GM12878 (cell line): ENCODE measurements around the gene LRRK1. TPM values are rescaled to one million over a fixed set of nuclear protein-coding genes. Genes with fewer than 3 reads are reported as not detected.
A peak's percentile ranks its signal among the peaks of the same experiment; 100 is the strongest.

ENCODE experiments used
- ATAC-seq: fragments of 200-7000 bp; cut with Tn5 transposase; 3 replicates; pipeline ENCODE4 v1.9.1; 2020; ENCODE audit warnings: mild to moderate bottlenecking, moderate library complexity
- BruUV-seq: library from RNA; stranded (reverse); fragments of 400-500 nt; replicated peaks from 2 replicates; lab custom pipeline; 2021; lab: Mats Ljungman, UMichigan
- CTCF ChIA-PET: fragments of 300-600 bp; sonication (Branson Sonifier 250); formaldehyde crosslinking; extraction: SDS; loops from one replicate; lab custom pipeline; 2021; ENCODE audit warnings: inconsistent platforms; lab: Yijun Ruan, JAX
- POLR2A ChIA-PET: fragments of 350-600 bp; formaldehyde crosslinking; extraction: SDS; loops from one replicate; lab custom pipeline; 2021; ENCODE audit warnings: inconsistent platforms; lab: Charles Lee
- RAD21 ChIA-PET: fragments of 300-600 bp; sonication (Branson Sonifier 250); formaldehyde crosslinking; loops from one replicate; lab custom pipeline; 2023; ENCODE audit warnings: antibody characterized with exemption; ENCODE audit not compliant: unreplicated experiment; lab: Charles Lee
- SMC1A ChIA-PET: fragments of 300-600 bp; sonication (Branson Sonifier 250); formaldehyde crosslinking; loops from one replicate; lab custom pipeline; 2023; ENCODE audit not compliant: unreplicated experiment, uncharacterized antibody; lab: Charles Lee
- DNase-seq: peaks from one replicate; pipeline ENCODE4 v3.0.0-alpha.2; 2011; ENCODE audit warnings: low read depth, low spot score
- FAIRE-seq: peaks from 3 replicates; lab custom pipeline; 2011; peaks lifted over from hg19 to GRCh38; lab: Jason Lieb, UNC
- H2AFZ ChIP-seq: 2 replicates; pipeline ENCODE4 v1.6.0; 2011; ENCODE audit warnings: low read depth, low read length, control low read depth; ENCODE audit not compliant: control insufficient read depth
- H3K27ac ChIP-seq: 2 replicates; pipeline ENCODE4 v1.5.1; 2011; ENCODE audit warnings: control low read depth; ENCODE audit not compliant: control insufficient read depth, insufficient read depth
- H3K27me3 ChIP-seq, 2 experiments: replicated peaks in 1 of 2; 2 replicates each; pipeline versions ENCODE4 v1.6.0 to v1.6.1; 2011; ENCODE audit warnings: low read length in 1 of 2; ENCODE audit not compliant: control insufficient read depth in 2 of 2, insufficient read depth in 2 of 2
- H3K36me3 ChIP-seq, 2 experiments: 2 replicates each; pipeline ENCODE4 v1.5.1; 2011; ENCODE audit warnings: low read length in 1 of 2; ENCODE audit not compliant: control insufficient read depth in 2 of 2, insufficient read depth in 2 of 2
- H3K4me1 ChIP-seq: 2 replicates; pipeline ENCODE4 v1.6.1; 2011; ENCODE audit warnings: mild to moderate bottlenecking, low read length, moderate library complexity, mixed read lengths; ENCODE audit not compliant: control insufficient read depth, insufficient read depth
- H3K4me2 ChIP-seq: 2 replicates; pipeline ENCODE4 v1.6.0; 2011; ENCODE audit warnings: control low read depth; ENCODE audit not compliant: control insufficient read depth, insufficient read depth
- H3K4me3 ChIP-seq: fragments of 200-600 bp; sonication (generic); 2 replicates; pipeline ENCODE4 v1.5.1; 2016
- H3K79me2 ChIP-seq: 2 replicates; pipeline ENCODE4 v1.6.0; 2011; ENCODE audit warnings: low read length; ENCODE audit not compliant: control insufficient read depth, insufficient read depth
- H3K9ac ChIP-seq: 2 replicates; pipeline ENCODE4 v1.8.0; 2011; ENCODE audit warnings: low read length, control low read depth, mixed read lengths; ENCODE audit not compliant: control insufficient read depth, insufficient read depth
- H3K9me3 ChIP-seq: replicated peaks from 3 replicates; pipeline ENCODE4 v1.5.1; 2011; ENCODE audit warnings: mild to moderate bottlenecking, low read length; ENCODE audit not compliant: control insufficient read depth, insufficient read depth
- H4K20me1 ChIP-seq: 2 replicates; pipeline ENCODE4 v1.6.0; 2011; ENCODE audit not compliant: control insufficient read depth, insufficient read depth
- CBFB ChIP-seq: IDR thresholded peaks from 2 replicates; pipeline ENCODE4 v1.6.1; 2016; ENCODE audit warnings: antibody characterized with exemption, low read depth
- POLR2A ChIP-seq: IDR thresholded peaks from 2 replicates; pipeline ENCODE4 v1.6.1; 2011; ENCODE audit warnings: low read depth, mild to moderate bottlenecking, low read length
- WGBS: methylation state at CpG from one replicate; pipeline ENCODE4 v1.1.6; 2016; ENCODE audit warnings: low lambda C conversion rate; ENCODE audit not compliant: insufficient replicate concordance, insufficient coverage; ENCODE audit errors: missing lambda C conversion rate; 5-methylcytosine and 5-hydroxymethylcytosine counted together
- in situ Hi-C: fragments of 300-500 bp; cut with MboI; formaldehyde crosslinking; loops from 9 replicates; pipeline ENCODE4 v1.14.3; 2018; ENCODE audit warnings: mixed read lengths
- intact Hi-C: fragments of 100-400 bp; cut with micrococcal nuclease; formaldehyde crosslinking; loops from one replicate; pipeline ENCODE4 v1.14.2; 2022; ENCODE audit not compliant: unreplicated experiment
- polyA plus RNA-seq, 11 experiments: library from polyadenylated mRNA; depleted of rRNA in 4 of 11; unstranded in 6 of 11; stranded (reverse) in 5 of 11; fragments of >200 nt; fragmentation: Nextera tagmentation in 4 of 11; fragmentation: Illumina TruSeq in 1 of 11; extraction: Ambion mirVana in 4 of 11; extraction: Trizol in 1 of 11; gene quantifications; 1 replicate in 1 of 11; 2 replicates in 10 of 11; pipeline versions ENCODE4 v1.2.1 to v1.2.3, GENCODE V29; 2011 to 2016; ENCODE audit warnings: inconsistent platforms in 2 of 11, missing spikeins in 2 of 11, low read depth in 1 of 11
- total RNA-seq, 4 experiments: library from RNA; depleted of rRNA in 3 of 4; stranded (reverse); fragments of >200 nt in 3 of 4; fragmentation: Illumina TruSeq in 1 of 4; extraction: Trizol in 1 of 4; gene quantifications; 2 replicates each; pipeline versions ENCODE4 v1.2.1 to v1.2.3, GENCODE V29; 2013 to 2021
- TF ChIP-seq, protein P1 (sequence below): fragments of 150-350 bp; IDR thresholded peaks from 2 replicates; pipeline ENCODE4 v1.6.1; 2016; ENCODE audit warnings: low read depth, low read length
- TF ChIP-seq, protein P2 (sequence below): IDR thresholded peaks from 2 replicates; pipeline ENCODE4 v1.6.1; 2012; ENCODE audit warnings: mild to moderate bottlenecking, low read depth, low read length
- TF ChIP-seq, protein P3 (sequence below): fragments of 450-650 bp; IDR thresholded peaks from 2 replicates; pipeline ENCODE4 v1.6.1; 2016; ENCODE audit warnings: mild to moderate bottlenecking, moderate library complexity, borderline replicate concordance
- TF ChIP-seq, protein P4 (sequence below): fragments of 150-350 bp; IDR thresholded peaks from 2 replicates; pipeline ENCODE4 v1.6.1; 2014; ENCODE audit warnings: mild to moderate bottlenecking, low read depth, low read length

LRRK1 gene
- total and polyA plus RNA-seq, 10 of the 15 experiments (the other 5 are each of a cell fraction or from before 2014, with no cell fraction given) = 2.2 to 58.3 (median 17.9) TPM

DNA sequence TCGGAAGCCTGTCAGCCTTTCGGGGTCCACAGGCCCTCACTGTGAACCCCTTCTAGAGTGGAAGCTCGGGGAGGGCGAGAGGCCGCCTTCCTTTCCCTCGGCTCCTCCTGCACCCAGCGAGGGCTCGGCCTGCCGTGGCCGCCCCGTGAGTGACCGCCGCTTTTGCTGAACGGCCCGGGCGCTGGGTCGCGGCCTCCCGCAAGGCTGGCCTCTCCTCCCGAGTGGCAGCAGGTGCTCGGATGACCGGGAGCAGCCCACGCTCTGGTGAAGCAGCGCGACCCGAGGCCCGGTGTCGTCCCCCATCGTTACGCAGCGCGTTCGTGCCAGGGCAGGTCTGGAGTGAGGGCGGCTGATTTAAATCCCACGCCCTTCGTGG is 53.8 kb downstream of the LRRK1 start (continued):
- TF ChIP-seq, protein P1, sequence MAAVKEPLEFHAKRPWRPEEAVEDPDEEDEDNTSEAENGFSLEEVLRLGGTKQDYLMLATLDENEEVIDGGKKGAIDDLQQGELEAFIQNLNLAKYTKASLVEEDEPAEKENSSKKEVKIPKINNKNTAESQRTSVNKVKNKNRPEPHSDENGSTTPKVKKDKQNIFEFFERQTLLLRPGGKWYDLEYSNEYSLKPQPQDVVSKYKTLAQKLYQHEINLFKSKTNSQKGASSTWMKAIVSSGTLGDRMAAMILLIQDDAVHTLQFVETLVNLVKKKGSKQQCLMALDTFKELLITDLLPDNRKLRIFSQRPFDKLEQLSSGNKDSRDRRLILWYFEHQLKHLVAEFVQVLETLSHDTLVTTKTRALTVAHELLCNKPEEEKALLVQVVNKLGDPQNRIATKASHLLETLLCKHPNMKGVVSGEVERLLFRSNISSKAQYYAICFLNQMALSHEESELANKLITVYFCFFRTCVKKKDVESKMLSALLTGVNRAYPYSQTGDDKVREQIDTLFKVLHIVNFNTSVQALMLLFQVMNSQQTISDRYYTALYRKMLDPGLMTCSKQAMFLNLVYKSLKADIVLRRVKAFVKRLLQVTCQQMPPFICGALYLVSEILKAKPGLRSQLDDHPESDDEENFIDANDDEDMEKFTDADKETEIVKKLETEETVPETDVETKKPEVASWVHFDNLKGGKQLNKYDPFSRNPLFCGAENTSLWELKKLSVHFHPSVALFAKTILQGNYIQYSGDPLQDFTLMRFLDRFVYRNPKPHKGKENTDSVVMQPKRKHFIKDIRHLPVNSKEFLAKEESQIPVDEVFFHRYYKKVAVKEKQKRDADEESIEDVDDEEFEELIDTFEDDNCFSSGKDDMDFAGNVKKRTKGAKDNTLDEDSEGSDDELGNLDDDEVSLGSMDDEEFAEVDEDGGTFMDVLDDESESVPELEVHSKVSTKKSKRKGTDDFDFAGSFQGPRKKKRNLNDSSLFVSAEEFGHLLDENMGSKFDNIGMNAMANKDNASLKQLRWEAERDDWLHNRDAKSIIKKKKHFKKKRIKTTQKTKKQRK = no peak

DNA sequence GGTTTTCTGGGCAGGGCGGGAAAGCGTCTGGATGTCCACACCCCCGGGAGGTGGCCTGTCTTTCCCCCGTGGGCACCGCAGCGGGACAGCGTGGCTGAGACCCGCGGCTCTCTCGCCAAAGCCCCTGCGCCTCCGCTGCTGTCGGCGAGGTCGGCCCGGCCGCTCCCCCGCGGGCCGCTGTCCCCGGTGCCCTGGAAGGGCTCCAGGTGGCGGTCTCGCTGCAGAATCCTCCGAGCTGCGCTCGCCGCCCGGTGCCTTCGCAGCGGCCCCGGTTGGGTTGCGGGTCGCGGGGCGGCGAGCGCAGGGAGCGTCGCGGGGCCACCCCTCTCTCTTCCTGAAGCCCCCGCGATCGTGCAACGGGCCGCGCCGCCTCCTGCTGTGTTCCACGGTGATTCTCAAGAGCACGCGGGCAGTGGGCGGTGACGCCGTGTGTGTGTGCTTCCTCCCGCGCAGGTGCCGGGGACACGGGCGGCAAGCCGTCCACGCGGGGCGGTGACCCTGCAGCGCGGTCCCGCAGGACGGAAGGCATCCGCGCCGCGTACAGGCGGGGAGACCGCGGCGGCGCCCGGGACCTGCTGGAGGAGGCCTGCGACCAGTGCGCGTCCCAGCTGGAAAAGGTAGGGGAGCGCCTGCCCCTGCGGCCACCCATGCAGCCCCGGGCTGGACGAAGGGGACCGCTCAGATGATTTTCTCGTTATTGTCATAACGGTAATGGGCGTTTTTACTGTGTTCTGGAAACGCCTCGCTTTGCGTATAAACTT is 54.4 kb downstream of the LRRK1 start:
- H3K27ac ChIP-seq = no peak overlapping the region
- no peaks in the 10 kb centered on the region; the same call in 1 of the 2 replicates for H3K4me1 ChIP-seq
- H3K36me3 ChIP-seq = peaks cover 4% of the 10 kb centered on the region in 2 experiments; a peak in 2 of 4 replicates
- ChIA-PET RAD21 (no interaction called here), CTCF (interaction anchor here (1.8 kb wide), 1 partner anchor 9 kb away, joined by 5 read pairs; no protein-coding TSS in a partner anchor), POLR2A (no interaction called here)
- H4K20me1 ChIP-seq = no peaks in the 10 kb centered on the region
- DNase-seq (no peak), FAIRE-seq (no peak), ATAC-seq (no peak)
- no peak overlapping the region for H3K4me3 ChIP-seq
- H3K9ac ChIP-seq = no peak overlapping the region
- peaks cover 3% of the 10 kb centered on the region; the same call in 1 of the 3 replicates for H3K9me3 ChIP-seq
- intact Hi-C loops = no loop called here
- H3K4me2 ChIP-seq = peak overlapping the region; percentile 58
- no peaks in the 10 kb centered on the region; the same call in 1 of the 2 replicates for H3K79me2 ChIP-seq
- no peaks in the 10 kb centered on the region for H3K27me3 ChIP-seq
- TF ChIP-seq CBFB = no peak
- TF ChIP-seq, protein P2, sequence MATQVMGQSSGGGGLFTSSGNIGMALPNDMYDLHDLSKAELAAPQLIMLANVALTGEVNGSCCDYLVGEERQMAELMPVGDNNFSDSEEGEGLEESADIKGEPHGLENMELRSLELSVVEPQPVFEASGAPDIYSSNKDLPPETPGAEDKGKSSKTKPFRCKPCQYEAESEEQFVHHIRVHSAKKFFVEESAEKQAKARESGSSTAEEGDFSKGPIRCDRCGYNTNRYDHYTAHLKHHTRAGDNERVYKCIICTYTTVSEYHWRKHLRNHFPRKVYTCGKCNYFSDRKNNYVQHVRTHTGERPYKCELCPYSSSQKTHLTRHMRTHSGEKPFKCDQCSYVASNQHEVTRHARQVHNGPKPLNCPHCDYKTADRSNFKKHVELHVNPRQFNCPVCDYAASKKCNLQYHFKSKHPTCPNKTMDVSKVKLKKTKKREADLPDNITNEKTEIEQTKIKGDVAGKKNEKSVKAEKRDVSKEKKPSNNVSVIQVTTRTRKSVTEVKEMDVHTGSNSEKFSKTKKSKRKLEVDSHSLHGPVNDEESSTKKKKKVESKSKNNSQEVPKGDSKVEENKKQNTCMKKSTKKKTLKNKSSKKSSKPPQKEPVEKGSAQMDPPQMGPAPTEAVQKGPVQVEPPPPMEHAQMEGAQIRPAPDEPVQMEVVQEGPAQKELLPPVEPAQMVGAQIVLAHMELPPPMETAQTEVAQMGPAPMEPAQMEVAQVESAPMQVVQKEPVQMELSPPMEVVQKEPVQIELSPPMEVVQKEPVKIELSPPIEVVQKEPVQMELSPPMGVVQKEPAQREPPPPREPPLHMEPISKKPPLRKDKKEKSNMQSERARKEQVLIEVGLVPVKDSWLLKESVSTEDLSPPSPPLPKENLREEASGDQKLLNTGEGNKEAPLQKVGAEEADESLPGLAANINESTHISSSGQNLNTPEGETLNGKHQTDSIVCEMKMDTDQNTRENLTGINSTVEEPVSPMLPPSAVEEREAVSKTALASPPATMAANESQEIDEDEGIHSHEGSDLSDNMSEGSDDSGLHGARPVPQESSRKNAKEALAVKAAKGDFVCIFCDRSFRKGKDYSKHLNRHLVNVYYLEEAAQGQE = 0 out of 2 replicates have a peak, but pooled peaks have one; percentile 13
- TF ChIP-seq, protein P3, sequence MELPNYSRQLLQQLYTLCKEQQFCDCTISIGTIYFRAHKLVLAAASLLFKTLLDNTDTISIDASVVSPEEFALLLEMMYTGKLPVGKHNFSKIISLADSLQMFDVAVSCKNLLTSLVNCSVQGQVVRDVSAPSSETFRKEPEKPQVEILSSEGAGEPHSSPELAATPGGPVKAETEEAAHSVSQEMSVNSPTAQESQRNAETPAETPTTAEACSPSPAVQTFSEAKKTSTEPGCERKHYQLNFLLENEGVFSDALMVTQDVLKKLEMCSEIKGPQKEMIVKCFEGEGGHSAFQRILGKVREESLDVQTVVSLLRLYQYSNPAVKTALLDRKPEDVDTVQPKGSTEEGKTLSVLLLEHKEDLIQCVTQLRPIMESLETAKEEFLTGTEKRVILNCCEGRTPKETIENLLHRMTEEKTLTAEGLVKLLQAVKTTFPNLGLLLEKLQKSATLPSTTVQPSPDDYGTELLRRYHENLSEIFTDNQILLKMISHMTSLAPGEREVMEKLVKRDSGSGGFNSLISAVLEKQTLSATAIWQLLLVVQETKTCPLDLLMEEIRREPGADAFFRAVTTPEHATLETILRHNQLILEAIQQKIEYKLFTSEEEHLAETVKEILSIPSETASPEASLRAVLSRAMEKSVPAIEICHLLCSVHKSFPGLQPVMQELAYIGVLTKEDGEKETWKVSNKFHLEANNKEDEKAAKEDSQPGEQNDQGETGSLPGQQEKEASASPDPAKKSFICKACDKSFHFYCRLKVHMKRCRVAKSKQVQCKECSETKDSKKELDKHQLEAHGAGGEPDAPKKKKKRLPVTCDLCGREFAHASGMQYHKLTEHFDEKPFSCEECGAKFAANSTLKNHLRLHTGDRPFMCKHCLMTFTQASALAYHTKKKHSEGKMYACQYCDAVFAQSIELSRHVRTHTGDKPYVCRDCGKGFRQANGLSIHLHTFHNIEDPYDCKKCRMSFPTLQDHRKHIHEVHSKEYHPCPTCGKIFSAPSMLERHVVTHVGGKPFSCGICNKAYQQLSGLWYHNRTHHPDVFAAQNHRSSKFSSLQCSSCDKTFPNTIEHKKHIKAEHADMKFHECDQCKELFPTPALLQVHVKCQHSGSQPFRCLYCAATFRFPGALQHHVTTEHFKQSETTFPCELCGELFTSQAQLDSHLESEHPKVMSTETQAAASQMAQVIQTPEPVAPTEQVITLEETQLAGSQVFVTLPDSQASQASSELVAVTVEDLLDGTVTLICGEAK = no peak
- TF ChIP-seq, protein P4, sequence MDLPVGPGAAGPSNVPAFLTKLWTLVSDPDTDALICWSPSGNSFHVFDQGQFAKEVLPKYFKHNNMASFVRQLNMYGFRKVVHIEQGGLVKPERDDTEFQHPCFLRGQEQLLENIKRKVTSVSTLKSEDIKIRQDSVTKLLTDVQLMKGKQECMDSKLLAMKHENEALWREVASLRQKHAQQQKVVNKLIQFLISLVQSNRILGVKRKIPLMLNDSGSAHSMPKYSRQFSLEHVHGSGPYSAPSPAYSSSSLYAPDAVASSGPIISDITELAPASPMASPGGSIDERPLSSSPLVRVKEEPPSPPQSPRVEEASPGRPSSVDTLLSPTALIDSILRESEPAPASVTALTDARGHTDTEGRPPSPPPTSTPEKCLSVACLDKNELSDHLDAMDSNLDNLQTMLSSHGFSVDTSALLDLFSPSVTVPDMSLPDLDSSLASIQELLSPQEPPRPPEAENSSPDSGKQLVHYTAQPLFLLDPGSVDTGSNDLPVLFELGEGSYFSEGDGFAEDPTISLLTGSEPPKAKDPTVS = no peak
- 0 out of 2 replicates have a peak, but pooled peaks have one; percentile 21 for TF ChIP-seq POLR2A
- TF ChIP-seq, all 136 proteins: peak for 2
- SMC1A ChIA-PET = interaction anchor here (0.6 kb wide), 1 partner anchor 62 kb away, joined by 3 read pairs; no protein-coding TSS in a partner anchor
- H2AFZ ChIP-seq = no peak overlapping the region; the same call in 1 of the 2 replicates
- in situ Hi-C loops = no loop called here
- WGBS = 76% methylated on average over 61 of the region's 90 CpGs
- no TSS peak for BruUV-seq
